Ramos (cell line): ENCODE data around the gene ZC3H18.

Experiments used
- in situ Hi-C: fragments of 300-500 bp; cut with MboI; formaldehyde crosslinking; loops from one replicate; pipeline ENCODE4 v1.14.3; 2022; ENCODE audit warnings: low sequenced_read_pairs; ENCODE audit not compliant: unreplicated experiment

Gene ZC3H18

GRCh38 chr16:88569985-88570690 is at the start of gene ZC3H18:
Gene ZC3H18 (plus strand): TSS chr16:88570403. CDS start chr16:88577124, 6,721 bp downstream.
- in situ Hi-C loops, result loop anchor here (5.0 kb wide), 1 partner anchor 118 kb away; the partner anchor contains the start of gene ZFPM1

DNA sequence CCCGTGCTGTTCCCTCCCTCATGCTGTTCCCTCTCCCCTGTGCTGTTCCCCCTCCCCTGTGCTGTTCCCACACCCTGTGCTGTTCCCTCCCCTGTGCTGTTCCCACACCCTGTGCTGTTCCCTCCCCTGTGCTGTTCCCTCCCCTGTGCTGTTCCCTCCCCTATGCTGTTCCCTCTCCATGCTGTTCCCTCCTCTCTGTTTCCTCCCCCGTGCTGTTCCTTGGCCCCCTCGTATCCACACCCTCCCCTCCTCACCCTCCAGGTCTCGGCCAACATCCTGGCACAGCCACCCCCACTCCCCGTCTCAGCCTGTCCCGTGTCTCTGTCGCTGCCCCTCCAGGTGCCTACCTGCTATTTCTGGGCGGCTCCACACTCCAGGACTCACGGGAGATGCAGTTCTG is 48.5 kb upstream of the ZC3H18 start:
- in situ Hi-C loops, result no loop called here

GRCh38 chr16:88522276-88522949 is 47.8 kb upstream of the ZC3H18 start:
- in situ Hi-C loops, result no loop called here

DNA sequence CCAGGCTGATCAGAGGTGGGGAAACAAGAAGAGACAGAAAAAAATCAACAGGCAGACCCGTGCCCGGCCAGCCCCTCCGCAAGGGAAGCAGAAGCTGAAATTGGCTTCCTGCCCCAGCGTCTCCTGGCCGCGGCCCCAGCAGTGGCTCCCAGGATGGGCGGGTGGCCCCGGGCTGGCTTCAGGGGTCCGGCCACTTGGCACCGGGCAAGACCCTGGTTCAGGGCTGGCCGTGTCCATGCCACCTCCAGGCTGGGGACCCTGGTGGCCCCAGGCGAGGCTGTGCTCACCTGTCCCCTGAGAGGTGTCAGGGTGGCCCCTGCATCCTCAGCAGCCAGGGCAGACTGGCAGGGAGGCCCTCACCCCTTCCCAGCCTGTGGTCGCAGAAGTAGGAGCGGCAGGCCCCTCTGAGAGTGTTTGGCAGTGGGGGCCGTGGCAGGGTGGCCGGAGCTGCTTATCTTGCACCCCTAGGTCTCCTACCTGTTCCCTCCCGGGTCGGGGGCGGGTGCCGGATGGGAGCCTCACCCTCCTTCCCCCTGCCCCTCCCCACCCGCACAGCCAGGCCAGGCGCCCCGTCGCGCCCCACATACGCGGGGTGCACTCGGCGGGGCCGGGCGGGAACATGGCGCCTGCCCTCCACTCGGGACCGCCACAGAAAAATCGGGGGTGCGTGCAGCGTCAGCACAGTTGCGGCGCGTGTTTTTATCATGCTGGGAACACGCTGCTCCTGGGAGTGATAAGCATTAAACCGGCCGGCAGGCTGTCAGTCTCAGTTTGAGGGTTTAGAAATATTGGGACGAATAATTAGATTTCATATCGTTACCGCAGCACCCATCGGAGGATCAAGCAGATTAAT is 46.7 kb upstream of the ZC3H18 start:
- in situ Hi-C loops, result no loop called here

DNA sequence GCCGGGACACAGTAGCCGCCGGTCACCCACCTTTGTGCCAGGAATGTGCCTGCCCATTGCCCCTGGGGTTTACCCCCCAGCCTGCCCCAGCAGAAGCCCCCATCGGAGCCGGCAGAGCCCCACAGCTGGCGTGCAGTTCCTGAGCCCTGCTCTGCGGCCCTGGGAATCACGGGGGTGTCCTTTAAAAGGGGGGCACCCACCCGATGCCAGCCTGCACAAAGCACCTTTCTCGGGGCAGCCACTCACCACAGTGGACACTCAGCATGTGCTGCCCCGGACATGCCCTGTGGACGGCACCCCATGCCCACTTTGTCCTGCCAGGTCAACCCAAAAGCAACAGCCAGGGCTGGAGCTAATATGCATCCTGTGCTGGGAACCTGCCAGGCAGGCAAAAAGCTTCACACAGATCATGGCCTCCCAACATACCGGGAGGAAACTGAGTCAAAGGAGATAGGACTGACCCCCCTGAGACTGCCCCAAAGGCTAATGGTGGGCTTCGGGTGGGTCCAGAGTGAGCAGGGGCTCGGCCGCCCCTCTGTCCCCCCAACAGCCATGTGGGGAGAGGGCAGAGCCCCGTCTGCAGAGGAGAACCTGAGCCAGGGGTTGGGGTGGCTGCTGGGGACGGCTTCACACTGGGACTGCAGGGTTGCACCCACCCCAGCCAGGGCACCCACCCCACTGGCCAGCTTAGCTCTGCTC is 45.8 kb upstream of the ZC3H18 start:
- in situ Hi-C loops, result no loop called here

DNA sequence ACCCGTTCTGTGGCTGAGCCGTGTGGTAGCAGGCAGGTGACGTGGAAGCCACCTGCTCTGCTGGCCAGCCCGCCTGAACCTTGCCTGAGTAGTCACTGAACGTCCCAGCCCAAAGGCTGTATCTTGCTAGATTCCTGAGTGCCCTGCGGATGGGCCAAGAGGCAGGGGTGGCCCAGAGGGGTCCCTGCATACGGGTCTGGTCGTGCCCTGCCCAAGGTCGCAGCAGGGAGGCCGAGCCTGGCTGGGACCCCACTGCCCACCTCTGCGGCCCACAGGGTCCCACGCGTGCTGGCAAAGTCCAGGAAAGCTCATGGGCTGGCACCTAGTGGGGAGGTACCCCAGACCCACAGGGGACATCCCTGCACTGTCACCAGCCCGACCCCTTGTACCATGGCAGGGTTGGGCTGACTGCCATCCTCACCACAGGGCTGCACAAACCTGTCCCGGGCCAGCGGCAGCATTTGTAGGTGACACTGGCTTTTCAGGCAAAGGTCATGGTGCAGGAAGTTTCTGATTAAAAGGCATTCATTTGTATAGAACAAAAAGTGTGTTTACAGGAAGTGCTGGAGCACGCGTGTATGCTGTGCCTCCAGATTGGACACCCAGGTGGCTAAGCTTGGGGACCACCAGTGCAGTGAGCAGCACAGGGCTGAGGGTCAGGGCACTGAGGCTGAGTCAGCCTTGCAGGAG is 45.1 kb upstream of the ZC3H18 start:
- in situ Hi-C loops, result loop anchor here (5.0 kb wide), 1 partner anchor 78 kb away; no protein-coding TSS in a partner anchor

GRCh38 chr16:88525663-88525990 is 44.6 kb upstream of the ZC3H18 start:
- in situ Hi-C loops, result loop anchor here (5.0 kb wide), 1 partner anchor 78 kb away; no protein-coding TSS in a partner anchor

DNA sequence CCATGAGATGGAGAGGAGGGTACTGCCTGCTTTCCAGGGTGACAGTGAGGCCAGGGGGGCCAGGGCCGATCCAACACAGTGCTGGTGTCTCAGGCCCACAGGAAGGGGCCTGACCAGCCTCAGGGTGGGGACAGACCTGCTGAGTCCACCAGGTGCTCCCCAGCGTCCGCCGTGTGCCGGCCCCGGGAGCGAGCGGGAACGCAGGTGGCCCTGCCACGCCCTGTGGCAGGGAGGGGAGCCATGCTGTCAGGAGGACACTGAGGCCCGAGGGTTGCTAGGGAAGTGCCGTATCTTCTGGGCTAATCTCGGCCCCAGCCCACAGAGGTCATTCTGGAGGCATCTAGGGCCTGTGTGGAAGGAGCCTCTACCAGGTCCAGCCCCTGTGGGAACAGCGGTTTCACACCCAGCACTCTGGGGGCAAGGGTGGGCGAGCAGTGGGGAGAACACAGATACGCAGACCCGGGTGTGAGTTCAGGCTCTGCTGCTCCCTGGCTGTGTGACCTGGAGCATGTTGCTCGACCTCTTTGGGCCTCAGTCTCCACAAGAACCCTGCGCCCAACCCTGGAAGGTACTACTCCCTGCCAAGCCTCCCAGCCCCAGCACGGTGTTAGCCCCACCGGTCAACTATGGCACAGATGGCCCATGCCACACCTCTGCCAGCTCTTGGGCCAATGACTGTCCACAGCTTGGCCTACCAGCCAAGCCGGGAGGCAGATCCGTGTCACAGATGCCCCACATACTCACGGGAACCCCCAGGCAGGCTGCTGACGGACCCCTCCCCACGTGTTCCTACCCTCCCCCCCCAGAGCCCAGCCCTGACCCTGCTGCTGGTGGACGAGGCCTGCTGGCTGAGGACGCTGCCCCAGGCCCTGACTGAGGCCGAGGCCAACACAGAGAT is 43.9 kb upstream of the ZC3H18 start:
- in situ Hi-C loops, result loop anchor here (5.0 kb wide), 1 partner anchor 79 kb away; no protein-coding TSS in a partner anchor

DNA sequence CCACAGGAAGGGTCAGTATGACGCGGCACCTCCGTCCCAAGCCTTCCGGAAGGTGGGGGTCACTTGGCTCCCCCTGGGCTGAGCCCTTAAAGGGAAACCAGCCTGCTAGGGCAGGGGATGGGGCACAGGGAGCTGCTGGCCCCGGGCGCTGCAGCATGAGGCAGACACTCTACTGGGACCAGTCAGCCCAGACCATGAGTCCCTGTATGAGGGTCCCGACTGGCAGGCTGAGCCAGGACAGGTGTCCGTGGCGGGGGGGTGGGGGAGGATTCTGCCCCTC is 43.4 kb upstream of the ZC3H18 start:
- in situ Hi-C loops, result loop anchor here (5.0 kb wide), 1 partner anchor 80 kb away; no protein-coding TSS in a partner anchor

DNA sequence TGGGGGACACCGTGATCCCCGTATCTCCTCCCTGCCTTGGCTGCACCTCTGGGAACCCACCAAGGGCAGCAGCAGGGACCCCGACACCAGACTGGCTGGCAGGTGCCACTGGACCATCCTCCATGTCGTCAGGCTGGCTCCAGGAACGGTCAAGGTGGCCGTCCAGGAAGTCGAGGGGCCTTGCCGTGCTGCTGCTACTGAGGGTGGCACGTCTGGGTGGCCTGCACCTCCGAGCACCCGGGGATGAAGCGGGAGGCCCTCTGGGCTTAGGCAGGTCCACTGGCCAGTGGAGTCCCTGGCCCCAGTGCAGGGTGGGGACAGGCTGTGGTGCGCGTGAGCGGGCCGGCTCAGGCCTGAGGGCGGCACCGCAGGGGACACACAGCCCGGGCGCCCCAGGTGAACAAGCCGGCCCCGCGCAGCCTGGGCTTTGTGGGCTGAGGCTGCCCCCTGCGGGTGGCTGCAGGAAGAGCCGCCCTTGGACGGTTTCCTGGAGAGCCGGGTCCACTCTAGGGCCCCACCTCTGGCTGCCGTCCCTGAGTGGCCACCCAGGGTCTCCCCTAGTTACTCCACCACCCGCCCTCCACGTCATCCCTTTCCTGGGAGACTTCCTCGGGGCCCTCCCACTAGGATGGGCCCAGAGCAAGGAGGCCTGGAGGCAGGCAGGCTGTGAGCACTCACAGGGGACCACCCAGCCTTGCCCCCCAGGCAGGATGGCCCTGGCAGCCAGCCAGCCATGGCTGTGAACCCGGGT is 42.8 kb upstream of the ZC3H18 start:
- in situ Hi-C loops, result loop anchor here (5.0 kb wide), 1 partner anchor 80 kb away; no protein-coding TSS in a partner anchor

GRCh38 chr16:88527937-88528743 is 42.1 kb upstream of the ZC3H18 start:
- in situ Hi-C loops, result loop anchor here (5.0 kb wide), 1 partner anchor 81 kb away; no protein-coding TSS in a partner anchor

- in situ Hi-C loops, result loop anchor here (5.0 kb wide), 1 partner anchor 82 kb away; no protein-coding TSS in a partner anchor
Observed at GRCh38 chr16:88528902-88529318, 41.3 kb upstream of the ZC3H18 start.

GRCh38 chr16:88529596-88529995 is 40.6 kb upstream of the ZC3H18 start:
- in situ Hi-C loops, result loop anchor here (5.0 kb wide), 1 partner anchor 82 kb away; no protein-coding TSS in a partner anchor

DNA sequence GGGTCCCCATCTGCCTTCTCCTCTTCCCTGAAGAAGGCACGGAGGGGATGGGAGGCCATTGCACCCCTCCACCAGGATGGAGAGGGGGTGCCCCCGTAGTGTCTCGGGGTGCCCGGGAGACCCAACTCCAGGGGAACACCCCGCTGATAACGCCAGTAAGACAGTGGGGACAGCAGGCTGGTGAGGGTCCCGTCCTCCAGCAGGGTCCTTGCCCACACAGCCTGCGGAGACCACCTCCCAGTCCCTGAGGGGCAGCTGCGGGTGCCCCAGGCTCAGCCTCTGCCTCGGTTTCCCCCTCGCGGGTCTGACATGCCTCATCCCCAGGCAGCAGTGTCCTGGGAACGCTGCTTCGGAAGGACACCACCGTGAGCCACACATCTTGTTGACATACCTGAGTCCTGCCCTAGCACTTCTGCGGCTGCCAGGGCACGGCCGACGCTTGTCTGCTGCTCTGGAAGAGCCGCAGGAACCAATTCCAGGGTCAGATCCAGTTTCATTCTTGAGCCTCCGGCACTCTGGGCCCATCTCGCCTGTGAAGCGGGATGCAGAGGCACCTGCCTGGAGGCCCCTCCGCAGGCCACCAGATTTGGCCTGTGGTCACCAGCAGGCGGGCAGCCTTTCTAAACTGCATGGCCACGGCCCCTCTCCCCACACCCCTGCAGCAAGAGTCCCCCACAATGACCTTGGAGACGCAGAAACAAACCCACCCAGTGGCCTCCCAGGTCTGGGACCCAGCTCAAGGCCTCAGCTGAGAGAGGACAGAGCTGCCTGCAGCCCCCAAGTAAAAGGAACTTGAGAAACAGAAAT is 39.9 kb upstream of the ZC3H18 start:
- in situ Hi-C loops, result no loop called here

- in situ Hi-C loops, result no loop called here
Observed at GRCh38 chr16:88530858-88531203, 39.4 kb upstream of the ZC3H18 start.

DNA sequence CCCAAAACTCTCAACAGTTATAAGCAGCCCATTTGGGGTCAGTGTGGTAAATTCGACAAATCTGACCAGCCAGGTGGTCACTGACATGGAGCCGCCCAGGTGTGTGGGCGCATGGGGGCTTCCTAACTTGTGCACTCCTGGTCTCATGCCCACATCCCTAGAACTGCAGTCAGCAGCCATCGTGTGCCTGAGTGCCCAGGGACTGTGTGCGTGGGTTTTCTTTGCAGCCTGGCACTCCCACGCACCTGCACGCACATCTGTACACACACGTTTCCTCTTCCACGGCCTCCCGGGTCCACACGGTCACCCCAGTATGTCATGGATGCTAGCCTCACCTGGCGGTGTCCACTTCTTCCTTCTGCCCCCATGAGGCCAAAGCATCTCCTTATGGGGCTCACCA is 38.9 kb upstream of the ZC3H18 start:
- in situ Hi-C loops, result no loop called here
